NCI-H2227 (cell line): ENCODE data around the gene SCN3A.
A peak's percentile ranks its signal among the peaks of the same experiment; 100 is the strongest.

Source experiments
- DNase-seq: peaks from one replicate; lab custom pipeline; 2025; ENCODE audit not compliant: unreplicated experiment; lab: John Stamatoyannopoulos, UW

SCN3A gene

DNA sequence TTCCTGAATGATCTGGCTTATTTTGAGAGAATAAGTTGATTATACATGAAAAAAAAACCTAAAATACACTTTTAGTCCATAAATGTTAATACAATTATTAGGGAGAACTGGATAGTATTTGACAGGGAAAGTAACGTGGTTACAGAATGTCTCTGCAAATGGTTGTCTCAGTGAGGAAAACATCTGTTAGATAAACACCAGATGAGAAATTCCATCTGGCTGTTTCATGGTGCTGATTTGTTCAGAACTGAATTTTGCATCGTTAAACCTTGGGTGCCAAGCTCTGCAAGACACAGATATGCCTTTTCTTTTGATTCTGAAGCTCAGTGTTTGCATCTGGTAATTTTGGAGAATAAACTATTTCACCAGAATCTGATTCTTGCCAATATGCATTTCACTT lies 90.4 kb downstream of the SCN3A start:
- no peak for DNase-seq

GRCh38 chr2:165112789-165113188 lies 91.1 kb downstream of the SCN3A start:
- no peak for DNase-seq

DNA sequence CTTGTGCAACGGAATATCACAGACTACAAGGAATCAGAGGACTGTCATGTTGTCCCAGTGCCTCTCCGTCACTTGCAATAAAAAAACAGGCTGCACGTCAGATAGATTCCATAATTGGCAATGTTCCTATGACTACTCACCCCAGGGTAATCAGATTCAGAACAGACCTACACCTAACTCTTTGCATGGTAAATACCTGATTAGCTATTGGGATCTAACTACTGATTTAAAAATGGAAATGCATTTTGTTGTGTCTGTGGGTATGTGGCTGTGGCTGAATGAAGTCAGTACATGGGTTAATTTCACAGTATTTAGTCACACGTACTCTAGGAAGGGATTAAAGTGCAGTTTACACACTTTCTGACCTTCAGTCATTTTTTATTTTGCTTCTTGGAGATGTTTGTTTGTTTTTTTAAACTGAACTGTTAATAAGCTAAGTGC lies 91.7 kb downstream of the SCN3A start:
- DNase-seq = no peak

DNA sequence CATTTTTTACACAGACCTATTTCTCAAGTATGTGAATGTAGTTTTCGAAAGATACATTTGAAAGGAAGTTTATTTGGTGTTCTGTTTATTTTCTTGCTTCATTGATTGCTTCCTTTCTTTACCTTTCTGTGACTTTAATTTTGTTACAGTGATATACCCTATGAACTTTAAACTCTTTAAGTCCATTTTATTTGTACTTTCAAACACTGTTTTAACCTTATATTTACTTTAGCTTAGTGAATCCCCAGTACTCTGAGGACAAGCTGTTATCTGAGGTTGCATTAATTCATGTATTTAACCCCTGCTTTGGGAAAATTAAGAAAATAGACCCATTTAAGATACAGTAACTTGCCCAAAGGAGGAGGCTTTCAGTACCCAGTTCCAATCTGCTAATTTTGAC lies 93.5 kb downstream of the SCN3A start:
- DNase-seq = no peak

GRCh38 chr2:165109915-165110314 lies 93.9 kb downstream of the SCN3A start:
- no peak for DNase-seq

DNA sequence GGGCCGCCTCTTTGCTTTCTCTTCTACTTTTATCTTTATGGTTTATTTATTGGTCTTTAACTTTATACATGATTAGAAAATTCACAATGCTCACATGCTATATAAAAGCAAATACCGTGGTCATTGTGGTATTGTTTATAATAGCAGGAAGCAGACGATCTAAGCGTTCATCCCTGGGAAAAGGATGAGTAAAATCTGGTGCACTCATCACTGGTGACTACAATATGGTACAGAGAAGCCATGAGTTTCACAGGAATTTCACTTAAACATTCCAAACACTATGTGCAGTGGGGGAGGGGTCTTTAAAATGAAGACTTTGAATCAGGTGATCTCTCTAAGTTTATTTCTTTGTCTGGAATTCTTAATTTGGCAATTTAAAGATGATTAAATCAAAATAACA lies 97.9 kb downstream of the SCN3A start:
- DNase-seq = no peak

- no peak for DNase-seq
Measured at GRCh38 chr2:165087933-165088901, 115.6 kb downstream of the SCN3A start.

GRCh38 chr2:165086337-165086736 lies 117.5 kb downstream of the SCN3A start:
- DNase-seq = no peak

GRCh38 chr2:165083326-165083725 lies 120.5 kb downstream of the SCN3A start:
- DNase-seq = no peak

- peak; percentile 25 for DNase-seq
Measured at GRCh38 chr2:165082479-165082878, 121.4 kb downstream of the SCN3A start.

DNA sequence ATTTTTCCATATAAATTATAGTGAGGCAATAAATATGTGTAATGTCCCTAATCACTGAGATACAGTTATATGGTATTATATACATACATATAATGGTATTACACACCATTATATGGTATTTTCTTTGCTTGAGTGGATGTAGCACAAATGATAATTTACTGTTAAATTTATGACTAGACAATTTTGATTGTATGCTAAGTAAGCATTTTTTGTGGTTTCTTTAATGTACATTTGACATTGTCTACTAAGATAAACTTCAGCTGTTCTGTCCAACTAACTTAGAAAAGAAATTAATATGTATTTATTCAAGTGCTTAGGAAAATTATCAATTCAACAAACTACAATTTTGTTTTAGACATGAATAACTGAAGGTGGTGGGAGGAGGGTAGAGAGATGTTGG lies 122.6 kb downstream of the SCN3A start:
- no peak for DNase-seq

DNA sequence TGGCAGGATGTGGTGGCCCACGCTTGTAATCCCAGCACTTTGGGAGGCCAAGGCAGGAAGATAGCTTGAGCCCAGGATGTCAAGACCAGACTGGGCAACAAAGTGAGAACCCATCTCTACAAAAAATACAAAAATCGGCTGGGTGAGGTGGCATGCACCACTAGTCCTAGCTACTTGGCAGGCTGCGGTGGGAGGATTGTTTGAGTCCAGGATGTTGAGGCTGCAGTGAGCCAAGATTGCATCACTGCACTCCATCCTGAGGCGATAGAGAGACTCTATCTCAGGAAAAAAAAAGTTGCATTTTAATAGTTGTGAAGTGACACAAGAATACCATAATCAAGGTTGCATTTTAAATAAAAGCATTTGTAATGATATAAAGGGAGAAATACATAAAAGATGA lies 124.4 kb downstream of the SCN3A start:
- DNase-seq = no peak

- no peak for DNase-seq
Measured at GRCh38 chr2:165078913-165079312, 124.9 kb downstream of the SCN3A start.

DNA sequence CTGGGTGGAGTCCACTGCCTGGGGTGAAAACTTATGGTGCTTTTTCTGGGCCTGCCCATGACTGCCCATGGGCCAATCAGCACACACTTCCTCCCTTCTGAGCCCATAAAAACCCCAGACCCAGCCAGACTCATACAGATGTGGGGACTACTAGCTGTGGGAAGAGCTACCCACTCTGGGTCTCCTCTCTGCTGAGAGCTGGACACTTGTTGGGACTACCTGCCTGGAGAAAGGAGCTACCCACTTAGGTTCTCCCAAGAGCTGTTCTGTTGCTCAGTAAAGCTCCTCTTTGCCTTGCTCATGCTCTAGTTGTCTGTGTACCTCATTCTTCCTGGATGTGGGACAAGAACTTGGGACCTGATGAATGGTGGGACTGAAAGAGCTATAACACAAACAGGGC lies 129.0 kb downstream of the SCN3A start:
- no peak for DNase-seq

DNA sequence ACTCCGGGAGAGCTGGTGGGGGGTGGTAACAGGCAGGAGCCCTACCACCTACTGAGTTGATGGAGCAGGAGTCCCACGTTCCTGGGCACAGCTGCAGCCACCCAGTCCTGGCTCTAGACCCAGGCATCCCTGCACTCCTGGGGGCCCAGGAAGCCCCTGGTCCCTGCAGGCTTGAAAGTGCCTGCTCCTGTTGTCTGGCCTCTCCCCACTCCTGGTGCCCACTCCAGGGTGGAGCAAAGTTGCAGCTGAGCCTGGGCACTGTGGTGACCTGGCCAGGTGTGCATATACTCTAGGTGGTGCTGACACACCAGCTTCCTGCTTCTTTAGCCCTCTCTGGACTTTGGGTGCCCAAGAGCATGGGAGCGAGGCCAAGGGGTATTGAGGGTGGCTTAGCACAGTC lies 129.5 kb downstream of the SCN3A start:
- DNase-seq = no peak

GRCh38 chr2:165070076-165070475 lies 133.8 kb downstream of the SCN3A start:
- DNase-seq = peak; percentile 80

GRCh38 chr2:165069151-165069550 lies 134.7 kb downstream of the SCN3A start:
- DNase-seq = no peak

DNA sequence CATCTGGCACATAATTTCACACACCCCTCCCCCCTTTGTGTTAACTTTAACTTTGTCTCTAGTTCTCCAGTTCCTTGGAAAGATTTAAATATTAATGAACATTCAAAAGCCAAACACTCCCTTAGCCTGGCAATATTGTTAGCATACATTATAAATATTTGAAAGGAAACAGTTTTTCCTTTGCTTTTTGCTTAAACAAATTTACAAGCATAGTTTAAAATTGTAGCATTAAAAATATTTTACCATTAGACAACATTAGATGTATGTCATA lies 135.4 kb downstream of the SCN3A start:
- DNase-seq = no peak

GRCh38 chr2:165067643-165068486 lies 136.0 kb downstream of the SCN3A start:
- peak; percentile 98 for DNase-seq

- no peak for DNase-seq
Measured at GRCh38 chr2:165064743-165065142, 139.1 kb downstream of the SCN3A start.

- no peak for DNase-seq
Measured at GRCh38 chr2:165060411-165060810, 143.4 kb downstream of the SCN3A start.
